HG02943 (cell line): ENCODE data around the gene MYLK3.

Experiments
- ATAC-seq: cut with Tn5 transposase; IDR thresholded peaks from one replicate; pipeline ENCODE4 v1.9.1; 2021; ENCODE audit warnings: mild to moderate bottlenecking, low read depth, moderate library complexity; ENCODE audit not compliant: unreplicated experiment

The MYLK3 gene

GRCh38 chr16:46762583-46762982 lies 14.4 kb upstream of the MYLK3 start:
- no peak for ATAC-seq

DNA sequence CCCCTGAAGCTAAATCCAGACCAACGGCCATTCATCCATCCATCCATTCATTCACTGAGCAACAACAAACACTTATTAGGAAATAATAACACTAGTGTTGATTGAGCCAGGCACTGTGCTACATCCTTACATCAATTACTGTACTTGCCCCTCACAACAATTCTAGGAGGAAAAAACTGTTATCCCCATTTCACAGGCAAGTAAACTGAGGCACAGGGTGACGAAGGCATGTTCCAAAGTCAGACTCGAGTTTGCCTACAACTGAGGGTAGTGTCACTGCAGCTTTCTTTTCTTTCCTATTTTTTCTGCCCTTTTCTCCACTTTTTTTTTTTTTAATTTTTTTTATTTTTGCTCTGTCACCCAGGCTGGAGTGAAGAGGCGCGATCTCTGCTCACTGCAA lies 11.2 kb upstream of the MYLK3 start:
- no peak for ATAC-seq

DNA sequence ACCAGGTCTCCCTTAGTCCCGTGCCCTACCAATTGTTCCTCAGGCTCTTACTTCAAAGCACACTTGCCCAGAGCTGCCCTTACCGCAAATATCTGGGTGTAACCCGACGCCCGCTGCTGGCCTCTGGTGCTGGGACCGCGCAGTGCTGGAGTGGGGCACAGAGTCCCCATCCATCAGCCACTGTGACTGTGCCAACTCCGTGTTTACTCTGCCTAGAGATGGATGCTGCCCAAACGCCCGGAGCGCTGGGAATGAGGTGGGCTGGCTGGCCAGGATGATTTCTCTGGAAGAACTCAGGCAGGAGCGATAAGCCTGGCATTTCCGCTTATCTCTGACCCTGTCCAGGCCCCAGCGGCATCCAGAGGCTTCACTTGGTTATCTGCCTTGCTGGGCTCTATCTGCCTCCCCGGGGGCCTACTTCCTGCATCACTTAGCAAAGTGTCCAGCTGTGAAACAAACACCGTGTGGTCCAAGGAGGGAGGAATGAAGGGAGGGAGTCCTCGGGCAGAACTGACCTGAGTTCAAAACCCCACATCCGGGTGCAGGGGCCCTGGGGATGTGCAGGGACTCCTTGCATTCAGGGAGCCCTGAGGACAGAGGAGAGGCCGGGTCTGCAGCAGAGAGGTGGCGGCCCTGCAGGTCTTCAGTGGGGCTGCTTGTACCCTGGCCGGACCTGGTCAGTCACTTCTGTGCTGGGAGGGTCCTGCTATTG lies 9.4 kb upstream of the MYLK3 start:
- no peak for ATAC-seq

DNA sequence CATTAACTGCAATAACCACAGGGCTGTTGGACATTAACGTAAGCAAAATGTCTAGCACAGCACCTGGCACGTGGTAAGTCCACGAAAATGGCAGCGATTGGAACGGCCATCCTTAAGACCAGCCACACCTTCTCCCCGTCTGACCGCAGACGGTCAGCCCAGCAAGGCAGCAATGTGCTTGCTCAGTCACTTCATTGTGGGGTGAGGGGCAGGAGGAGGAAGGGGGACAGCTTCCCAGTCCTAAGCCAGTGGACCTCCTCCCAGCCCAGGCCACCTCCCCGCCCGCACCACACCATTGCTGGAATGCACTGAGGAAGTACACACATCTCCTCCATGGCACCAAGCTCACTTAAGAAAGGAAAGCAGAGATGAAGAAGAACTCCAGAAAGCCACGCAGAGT lies 8.6 kb upstream of the MYLK3 start:
- ATAC-seq: no peak

DNA sequence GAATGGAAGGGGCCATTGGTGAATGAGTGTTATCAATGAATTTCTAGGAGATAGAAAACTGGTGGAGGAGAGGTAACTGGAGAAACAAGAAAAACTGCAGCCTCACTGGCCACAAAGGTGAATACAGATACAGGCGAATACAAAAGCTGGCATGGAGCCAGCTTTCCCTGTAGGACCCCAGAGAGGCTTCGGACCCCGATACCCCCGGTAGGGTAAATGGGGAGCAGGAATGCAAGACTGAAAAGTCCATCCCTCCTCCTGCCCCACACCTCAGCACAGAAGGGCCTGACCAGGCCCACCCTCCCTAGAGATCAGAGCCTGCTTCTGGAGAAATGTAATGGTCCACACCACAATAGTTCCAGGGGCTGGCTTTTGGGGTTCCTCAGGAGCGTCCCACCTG lies 4.9 kb upstream of the MYLK3 start:
- no peak for ATAC-seq

DNA sequence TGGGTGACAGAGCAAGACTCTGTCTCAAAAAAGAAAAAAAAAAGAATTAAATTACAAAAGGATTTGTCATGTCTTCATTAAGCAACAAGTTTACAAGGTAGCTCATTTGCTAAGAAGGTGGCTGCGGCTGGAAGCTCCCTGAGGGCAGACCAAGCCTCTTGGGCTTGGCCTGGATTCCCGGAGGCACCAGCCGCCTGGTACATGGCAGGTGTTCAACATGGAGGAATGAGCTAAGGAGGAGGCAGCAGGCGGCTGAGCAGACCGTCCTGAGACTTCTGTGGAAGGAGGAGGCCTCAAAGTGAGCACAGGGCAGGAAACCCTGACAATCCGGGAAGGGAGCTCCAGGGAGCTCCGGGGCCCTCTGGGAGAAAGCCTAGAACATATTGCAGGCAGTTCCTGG lies 3.2 kb upstream of the MYLK3 start:
- ATAC-seq: no peak

DNA sequence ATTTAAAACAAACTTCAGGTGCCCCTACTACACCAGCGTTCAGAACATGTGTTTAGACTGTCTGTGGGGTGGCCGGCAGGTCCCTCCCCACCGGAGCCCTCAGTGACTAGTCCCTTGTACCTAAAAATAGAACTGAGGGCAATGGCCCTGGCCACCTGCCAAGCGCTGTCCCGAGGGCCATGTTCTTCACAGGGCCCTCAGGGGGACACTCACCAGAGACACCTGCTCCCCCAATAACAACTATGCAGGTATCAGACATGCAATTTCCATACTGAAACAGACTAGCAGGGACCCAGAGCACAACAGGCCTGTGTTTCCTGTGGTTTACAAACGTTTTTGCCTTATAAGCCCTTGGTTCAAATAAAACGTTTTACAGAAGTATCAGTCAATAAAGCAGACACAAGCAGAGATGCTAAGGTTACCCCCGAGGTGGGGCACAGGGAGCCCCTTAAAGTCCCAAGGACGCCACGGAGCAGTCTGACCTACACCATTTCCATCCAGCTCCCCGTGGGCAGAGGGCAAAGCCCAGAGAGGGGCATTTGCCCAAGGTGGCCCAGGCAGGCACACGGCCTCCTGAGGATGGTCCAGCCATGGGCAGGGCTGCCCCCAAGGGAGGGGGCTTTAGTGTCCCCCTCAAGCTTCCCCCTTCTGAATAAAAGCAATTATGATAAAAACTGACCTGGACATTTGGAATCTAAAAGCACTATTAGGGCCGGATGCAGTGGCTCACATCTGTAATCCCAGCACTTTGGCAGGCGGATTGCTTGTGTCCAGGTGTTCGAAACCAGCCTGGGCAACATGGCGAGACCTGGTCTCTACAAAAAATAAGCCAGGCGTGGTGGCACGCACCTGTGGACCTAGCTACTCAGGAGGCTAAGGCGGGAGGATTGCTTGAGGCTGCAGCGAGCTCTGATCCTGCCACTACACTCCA lies 896 bp upstream of the MYLK3 start:
- no peak for ATAC-seq

- no peak for ATAC-seq
Measured at GRCh38 chr16:46746821-46747776, 1.0 kb downstream of the MYLK3 start.

DNA sequence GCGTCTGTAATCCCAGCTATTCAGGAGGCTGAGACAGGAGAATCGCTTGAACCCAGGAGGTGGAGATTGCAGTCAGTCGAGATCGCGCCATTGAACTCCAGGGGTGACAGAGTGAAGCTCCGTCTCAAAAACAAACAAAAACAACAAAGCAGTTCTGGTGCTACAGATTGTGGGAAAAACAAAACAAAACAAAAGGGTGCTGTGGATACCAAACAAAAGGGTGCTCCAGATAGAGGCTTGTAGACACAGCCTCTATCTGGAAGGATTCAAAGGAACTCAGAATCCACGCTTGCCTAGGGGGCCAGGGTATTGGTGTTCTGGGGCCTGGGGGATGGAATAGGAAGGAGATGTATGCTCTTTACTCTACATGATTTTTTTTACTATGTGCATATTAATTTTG lies 2.5 kb downstream of the MYLK3 start:
- ATAC-seq: no peak

GRCh38 chr16:46743232-46743719 lies 4.9 kb downstream of the MYLK3 start:
- no peak for ATAC-seq

DNA sequence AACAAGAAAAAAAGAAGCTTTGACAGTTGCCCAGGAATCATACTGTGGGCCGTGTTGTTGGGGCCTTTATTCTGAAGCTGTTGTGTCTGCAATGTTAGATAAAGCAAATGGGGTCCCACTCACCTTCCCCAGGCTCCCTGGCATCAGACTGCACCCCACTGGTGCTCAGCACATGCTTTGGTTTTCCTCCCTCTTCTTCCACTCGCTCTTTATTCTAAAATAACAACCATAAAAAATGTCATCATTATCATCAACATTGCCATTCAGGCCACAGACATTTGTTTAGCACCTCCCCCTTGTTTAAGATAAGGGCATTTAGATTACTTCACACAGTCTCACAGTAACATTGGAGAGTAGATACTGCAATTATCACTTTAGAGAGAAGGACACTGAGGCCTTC lies 8.2 kb downstream of the MYLK3 start:
- ATAC-seq: no peak

- no peak for ATAC-seq
Measured at GRCh38 chr16:46737621-46738214, 10.4 kb downstream of the MYLK3 start.

DNA sequence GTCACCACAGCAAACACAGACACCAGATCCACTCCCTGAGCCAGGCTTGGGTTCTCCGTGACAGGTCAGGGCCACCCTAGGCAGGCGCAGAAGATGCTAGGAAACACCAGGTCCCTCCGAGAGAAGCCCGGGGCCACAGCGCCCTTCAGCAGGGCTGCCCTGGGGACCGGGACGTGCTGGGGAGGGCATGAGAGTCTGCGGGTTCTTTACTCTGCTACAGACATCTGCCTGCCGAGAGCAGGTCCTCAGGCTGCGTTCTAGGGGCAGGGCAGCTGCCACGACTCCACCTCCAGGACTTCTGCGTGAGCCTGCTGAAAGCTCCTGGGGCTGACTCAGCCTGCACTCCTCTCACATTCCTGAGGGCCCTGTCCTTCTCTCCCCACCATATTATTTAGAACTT lies 11.4 kb downstream of the MYLK3 start:
- no peak for ATAC-seq

- ATAC-seq: no peak
Measured at GRCh38 chr16:46733319-46733830, 14.8 kb downstream of the MYLK3 start.

GRCh38 chr16:46732561-46732960 lies 15.6 kb downstream of the MYLK3 start:
- ATAC-seq: no peak

- ATAC-seq: no peak
Measured at GRCh38 chr16:46731691-46732555, 16.2 kb downstream of the MYLK3 start.

DNA sequence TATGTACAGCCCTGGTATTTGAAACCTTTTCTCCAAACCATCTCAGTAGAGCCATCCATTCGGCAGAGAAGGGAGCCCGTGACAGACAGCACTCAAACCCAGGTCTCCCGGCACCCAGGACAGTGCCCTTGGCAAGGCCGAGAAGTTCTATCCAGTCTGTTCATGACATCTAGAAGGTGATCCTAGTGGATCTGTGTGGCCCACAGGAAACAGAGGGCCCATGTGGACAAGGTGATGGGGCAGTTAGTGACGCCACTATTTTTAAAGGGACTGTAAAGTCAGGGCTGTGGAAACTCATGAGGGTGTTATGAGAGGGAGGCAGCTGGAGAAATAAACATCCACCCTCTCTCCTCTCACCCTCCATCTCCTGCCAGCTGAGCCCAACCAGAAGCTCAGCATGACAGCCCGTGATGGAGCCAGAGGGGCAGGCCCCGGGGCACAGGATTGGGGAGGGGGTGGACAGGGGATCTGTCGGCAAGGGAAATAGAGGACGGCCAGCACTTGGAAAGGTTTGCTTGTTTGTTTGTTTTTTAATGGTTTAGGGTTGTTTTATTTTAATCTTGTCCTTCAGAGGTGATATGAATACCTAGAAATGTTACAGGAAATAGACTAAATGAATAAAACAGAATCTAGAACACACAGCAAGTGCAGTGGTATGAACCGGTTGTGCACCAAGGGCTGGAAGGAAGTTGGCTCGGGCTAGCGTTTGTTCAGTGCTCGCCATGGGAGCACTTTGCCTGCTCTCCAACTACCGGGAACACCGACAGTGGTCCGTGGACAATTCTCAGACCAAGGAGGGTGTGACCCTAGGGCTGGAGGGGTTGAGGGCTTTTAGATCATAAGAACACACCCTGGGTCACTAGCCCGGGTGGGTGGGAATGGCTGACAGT lies 17.1 kb downstream of the MYLK3 start:
- ATAC-seq: no peak

DNA sequence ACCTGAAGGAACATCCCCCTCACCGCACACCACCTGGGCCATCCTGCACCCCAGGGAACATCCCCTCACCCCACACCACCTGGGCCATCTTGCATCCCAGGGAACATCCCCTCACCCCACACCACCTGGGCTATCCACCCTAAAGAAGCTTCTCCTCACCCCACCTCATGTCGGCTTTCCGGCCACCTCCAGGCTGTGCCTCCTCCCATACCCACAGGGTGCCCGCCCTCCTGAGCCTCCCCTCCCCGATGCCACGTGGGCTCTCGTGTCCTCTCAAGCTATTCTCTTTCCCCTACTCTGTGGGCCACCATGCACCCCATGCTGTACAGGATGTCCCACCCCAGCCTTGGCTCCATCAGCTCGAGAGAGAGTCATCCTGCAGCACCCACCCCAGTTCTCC lies 18.0 kb downstream of the MYLK3 start:
- ATAC-seq: no peak
